HUDEP-2 (cell line): ENCODE measurements around the gene ARFIP2.

Experiments used
- DNase-seq, 76 experiments: peaks; one replicate each; lab custom pipeline; 2025; ENCODE audit not compliant: unreplicated experiment in 76 of 76; lab: John Stamatoyannopoulos, UW

ARFIP2 gene

GRCh38 chr11:6483015-6483414 is 1.9 kb upstream of the ARFIP2 start:
- no peak for DNase-seq

GRCh38 chr11:6482441-6482840 is 1.3 kb upstream of the ARFIP2 start:
- DNase-seq = no peak

GRCh38 chr11:6481924-6482275 is 769 bp upstream of the ARFIP2 start:
- peak in 2 of 76 experiments; percentile 38 to 41 for DNase-seq

- peak in 1 of 76 experiments; percentile 4 for DNase-seq
Measured at GRCh38 chr11:6480299-6480914, 724 bp downstream of the ARFIP2 start.

- no peak for DNase-seq
Measured at GRCh38 chr11:6476571-6476970, 4.6 kb downstream of the ARFIP2 start.

GRCh38 chr11:6475936-6476335 is 5.2 kb downstream of the ARFIP2 start:
- DNase-seq = no peak

- DNase-seq = no peak
Measured at GRCh38 chr11:6474806-6475500, 6.2 kb downstream of the ARFIP2 start.

GRCh38 chr11:6474413-6474792 is 6.7 kb downstream of the ARFIP2 start:
- DNase-seq = no peak

- peak in 68 of 76 experiments; percentile 11 to 88 (median 70) for DNase-seq
Measured at GRCh38 chr11:6473451-6474412, 7.4 kb downstream of the ARFIP2 start, which contains the start of gene TRIM3. Gene TRIM3, minus strand, starts transcription at chr11:6473941. Its CDS starts 8,246 bp downstream, at chr11:6465695.

GRCh38 chr11:6472934-6473333 is 8.2 kb downstream of the ARFIP2 start:
- DNase-seq = no peak

GRCh38 chr11:6469599-6469998 is 11.5 kb downstream of the ARFIP2 start:
- DNase-seq = no peak

GRCh38 chr11:6468712-6469495 is 12.2 kb downstream of the ARFIP2 start:
- peak in 56 of 76 experiments; percentile 2 to 63 (median 31) for DNase-seq

GRCh38 chr11:6459099-6459450 is 22.1 kb downstream of the ARFIP2 start:
- no peak for DNase-seq

- DNase-seq = no peak
Measured at GRCh38 chr11:6458352-6459098, 22.6 kb downstream of the ARFIP2 start.

GRCh38 chr11:6457581-6458320 is 23.4 kb downstream of the ARFIP2 start:
- no peak for DNase-seq

GRCh38 chr11:6456361-6457073 is 24.6 kb downstream of the ARFIP2 start:
- no peak for DNase-seq

GRCh38 chr11:6455070-6455469 is 26.1 kb downstream of the ARFIP2 start:
- no peak for DNase-seq

GRCh38 chr11:6453152-6453551 is 28.0 kb downstream of the ARFIP2 start:
- no peak for DNase-seq

- no peak for DNase-seq
Measured at GRCh38 chr11:6452219-6452618, 28.9 kb downstream of the ARFIP2 start.
